ENCODE results near the gene SHB. TPM values are rescaled to one million over a fixed set of nuclear protein-coding genes. Genes with fewer than 3 reads are reported as not detected.

The SHB gene
- total RNA-seq, 1 experiment from 2014 or later, result 23.8 TPM

DNA sequence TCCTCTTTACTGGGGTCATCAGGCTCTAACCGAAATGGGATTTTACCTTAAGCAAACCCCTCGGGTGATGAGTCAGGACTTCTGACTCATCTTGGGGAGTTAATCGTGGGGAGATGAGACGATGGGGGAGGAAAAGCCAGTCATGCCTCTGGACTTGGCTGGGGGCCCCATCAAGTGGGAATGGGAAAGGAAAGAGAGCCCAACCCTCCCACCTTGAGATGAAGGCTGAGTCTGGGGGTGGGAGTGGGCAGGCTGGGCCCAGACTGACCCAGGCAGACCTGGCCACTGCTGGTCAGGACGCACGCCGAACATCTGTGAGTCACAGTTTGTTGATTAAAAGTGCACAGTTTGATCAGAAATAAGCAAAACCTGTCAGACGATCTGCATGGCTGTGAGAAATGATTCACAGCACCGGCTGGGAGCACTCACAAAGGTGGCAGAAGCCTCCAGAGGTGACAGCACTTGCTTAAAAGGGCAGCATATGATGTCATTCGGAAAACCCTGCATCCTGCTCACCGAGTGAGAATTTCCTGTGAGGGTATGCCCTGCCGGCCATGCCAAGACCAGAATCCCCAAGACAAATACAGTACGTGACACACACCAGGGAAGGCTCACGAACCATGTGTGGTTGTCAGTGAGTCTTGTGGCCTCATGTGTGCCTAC, 115.1 kb downstream of the SHB start:
- ChIA-PET CTCF (no interaction called here), POLR2A (ENCODE audit: unreplicated experiment) (no interaction called here)
- TF ChIP-seq CTCF (conservative IDR thresholded peaks at IDR 0.05) (no peak), EZH2 (IDR thresholded peaks at IDR 0.05; ENCODE audit: low read depth) (no peak)
- Histone ChIP-seq H3K27ac (peak overlapping the region; percentile 76), H3K4me1 (replicated peaks; ENCODE audit: insufficient read depth) (peaks cover 29% of the 10 kb centered on the region), H3K9me3 (ENCODE audit: insufficient read depth, low read depth) (no peaks in the 10 kb centered on the region), H3K9me2 (ENCODE audit: insufficient read depth) (no peaks in the 10 kb centered on the region), H3K4me3 (no peak overlapping the region), H3K27me3 (ENCODE audit: insufficient read depth, low read depth) (no peaks in the 10 kb centered on the region), H4K20me1 (ENCODE audit: insufficient read depth) (no peaks in the 10 kb centered on the region; the same call in 1 of the 2 replicates), H3K36me3 (ENCODE audit: low read depth) (peaks cover 8% of the 10 kb centered on the region; the same call in 1 of the 2 replicates), H3K79me2 (ENCODE audit: low read depth) (peaks cover 31% of the 10 kb centered on the region), H3K4me2 (peak overlapping the region; percentile 60), H3F3A (ENCODE audit: insufficient read depth, low read depth) (peaks cover 30% of the 10 kb centered on the region), H2AFZ (no peak overlapping the region)
- no TSS peak for BruUV-seq (replicated peaks)
- peak; percentile 70 to 95 for DNase-seq
- intact Hi-C loops (cut with micrococcal nuclease; ENCODE audit: unreplicated experiment), result loop anchor here (1.0 to 5.0 kb wide), 4 partner anchors 9 to 113 kb away; partner anchors contain the start of gene SHB

- no peak overlapping the region for H3K4me3 ChIP-seq
- H3K79me2 ChIP-seq (ENCODE audit: low read depth), result peaks cover 31% of the 10 kb centered on the region
- H3K9me3 ChIP-seq (ENCODE audit: insufficient read depth, low read depth), result no peaks in the 10 kb centered on the region
- H3K36me3 ChIP-seq (ENCODE audit: low read depth), result peaks cover 8% of the 10 kb centered on the region; the same call in 1 of the 2 replicates
- H3K4me2 ChIP-seq, result peak overlapping the region; percentile 60
- peaks cover 29% of the 10 kb centered on the region for H3K4me1 ChIP-seq (replicated peaks; ENCODE audit: insufficient read depth)
- no peaks in the 10 kb centered on the region for H3K9me2 ChIP-seq (ENCODE audit: insufficient read depth)
- ChIA-PET POLR2A (ENCODE audit: unreplicated experiment) (no interaction called here), CTCF (no interaction called here)
- H3K27ac ChIP-seq, result peak overlapping the region; percentile 76
- H3F3A ChIP-seq (ENCODE audit: insufficient read depth, low read depth), result peaks cover 30% of the 10 kb centered on the region
- BruUV-seq (replicated peaks), result TSS peak; percentile 5
- H2AFZ ChIP-seq, result no peak overlapping the region
- intact Hi-C loops (cut with micrococcal nuclease; ENCODE audit: unreplicated experiment), result loop anchor here (1.0 to 5.0 kb wide), 3 partner anchors 41 to 114 kb away; partner anchors contain the start of gene SHB
- DNase-seq, result no peak
- no peaks in the 10 kb centered on the region; the same call in 1 of the 2 replicates for H4K20me1 ChIP-seq (ENCODE audit: insufficient read depth)
- no peaks in the 10 kb centered on the region for H3K27me3 ChIP-seq (ENCODE audit: insufficient read depth, low read depth)
- TF ChIP-seq CTCF (conservative IDR thresholded peaks at IDR 0.05), result no peak
These were observed 115.7 kb downstream of the SHB start for GRCh38 chr9:37953206-37953774.

DNA sequence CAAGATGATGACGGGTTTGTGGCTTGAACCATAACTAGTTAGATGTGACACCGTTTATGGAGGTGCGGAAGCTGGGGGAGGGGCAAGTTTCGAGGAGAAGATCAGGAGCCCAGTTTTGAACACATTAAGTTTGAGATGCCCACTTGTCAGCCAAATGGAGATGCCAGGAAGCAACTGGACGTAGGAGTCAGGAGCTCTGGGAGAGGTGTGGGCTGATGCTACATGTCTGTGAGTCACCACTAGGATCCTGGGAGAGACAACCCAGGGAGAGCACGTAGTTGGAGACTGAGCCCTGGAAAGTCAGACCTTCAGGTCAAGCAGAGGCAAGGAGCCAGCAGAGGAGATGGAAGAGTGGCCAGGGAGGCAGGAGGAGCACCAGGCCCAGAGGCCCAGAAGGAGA, 116.3 kb downstream of the SHB start:
- Histone ChIP-seq H2AFZ (no peak overlapping the region), H3K4me3 (no peak overlapping the region), H3K36me3 (ENCODE audit: low read depth) (peaks cover 8% of the 10 kb centered on the region; the same call in 1 of the 2 replicates), H3K4me1 (replicated peaks; ENCODE audit: insufficient read depth) (peaks cover 29% of the 10 kb centered on the region), H3K27ac (peak overlapping the region; percentile 76), H4K20me1 (ENCODE audit: insufficient read depth) (no peaks in the 10 kb centered on the region; the same call in 1 of the 2 replicates), H3K27me3 (ENCODE audit: insufficient read depth, low read depth) (no peaks in the 10 kb centered on the region), H3K79me2 (ENCODE audit: low read depth) (peaks cover 31% of the 10 kb centered on the region), H3K4me2 (0 out of 2 replicates have a peak overlapping the region, but pooled peaks have one; percentile 60), H3F3A (ENCODE audit: insufficient read depth, low read depth) (peaks cover 30% of the 10 kb centered on the region), H3K9me3 (ENCODE audit: insufficient read depth, low read depth) (no peaks in the 10 kb centered on the region), H3K9me2 (ENCODE audit: insufficient read depth) (no peaks in the 10 kb centered on the region)
- ChIA-PET POLR2A (ENCODE audit: unreplicated experiment) (no interaction called here), CTCF (no interaction called here)
- TF ChIP-seq EZH2 (IDR thresholded peaks at IDR 0.05; ENCODE audit: low read depth), result no peak
- no peak for TF ChIP-seq CTCF (conservative IDR thresholded peaks at IDR 0.05)
- no TSS peak for BruUV-seq (replicated peaks)
- intact Hi-C loops (cut with micrococcal nuclease; ENCODE audit: unreplicated experiment), result loop anchor here (1.0 to 5.0 kb wide), 3 partner anchors 40 to 115 kb away; partner anchors contain the start of gene SHB
- no peak for DNase-seq
